PFSK-1 (cell line): ENCODE measurements around the gene JPH4.

Source experiments
- FOXP2 ChIP-seq: optimal IDR thresholded peaks from 2 replicates; pipeline ENCODE3; 2011; ENCODE audit warnings: borderline replicate concordance, control low read depth, inconsistent platforms; ENCODE audit not compliant: insufficient read depth; ENCODE audit errors: extremely low read length, extremely low read depth
- POLR2AphosphoS5 ChIP-seq: IDR thresholded peaks from 2 replicates; pipeline ENCODE4 v1.6.1; 2012; ENCODE audit warnings: low read depth, mild to moderate bottlenecking, control low read depth, low read length, moderate library complexity
- REST ChIP-seq, 2 experiments: IDR thresholded peaks; 2 replicates each; pipeline versions ENCODE4 v1.6.1 to v1.8.0; 2011 to 2012; ENCODE audit warnings: low read depth in 2 of 2, low read length in 2 of 2, control low read depth in 1 of 2, inconsistent platforms in 1 of 2, mild to moderate bottlenecking in 1 of 2, moderate library complexity in 1 of 2; ENCODE audit not compliant: insufficient read depth in 1 of 2
- SIN3A ChIP-seq: IDR thresholded peaks from 2 replicates; pipeline ENCODE4 v1.6.1; 2012; ENCODE audit warnings: mild to moderate bottlenecking, low read length, moderate library complexity, borderline replicate concordance; ENCODE audit not compliant: insufficient read depth
- TAF1 ChIP-seq: IDR thresholded peaks from 2 replicates; pipeline ENCODE4 v1.6.1; 2012; ENCODE audit warnings: low read length, control low read depth, borderline replicate concordance; ENCODE audit not compliant: insufficient read depth

The JPH4 gene

GRCh38 chr14:23536494-23536893, 42.1 kb downstream of the JPH4 start:
- TF ChIP-seq FOXP2 (no peak), REST (IDR thresholded peaks at IDR 0.05; ENCODE audit: insufficient read depth in 1 of 2, low read depth in 2 of 2, low read length in 2 of 2) (no peak), TAF1 (no peak)

- no peak for TF ChIP-seq TAF1
- no peak for TF ChIP-seq REST (IDR thresholded peaks at IDR 0.05; ENCODE audit: insufficient read depth in 1 of 2, low read depth in 2 of 2, low read length in 2 of 2)
- TF ChIP-seq SIN3A: no peak
- TF ChIP-seq POLR2AphosphoS5: no peak
- no peak for TF ChIP-seq FOXP2
Observed at GRCh38 chr14:23535943-23536342, 42.6 kb downstream of the JPH4 start.

GRCh38 chr14:23533652-23534435, 44.7 kb downstream of the JPH4 start:
- no peak for TF ChIP-seq REST (IDR thresholded peaks at IDR 0.05; ENCODE audit: insufficient read depth in 1 of 2, low read depth in 2 of 2, low read length in 2 of 2)

GRCh38 chr14:23532658-23533057, 45.9 kb downstream of the JPH4 start:
- TF ChIP-seq TAF1: no peak
- no peak for TF ChIP-seq POLR2AphosphoS5
- no peak for TF ChIP-seq SIN3A
- TF ChIP-seq REST (IDR thresholded peaks at IDR 0.05; ENCODE audit: insufficient read depth in 1 of 2, low read depth in 2 of 2, low read length in 2 of 2): no peak
- no peak for TF ChIP-seq FOXP2

- TF ChIP-seq FOXP2 (no peak), POLR2AphosphoS5 (no peak), SIN3A (no peak), REST (IDR thresholded peaks at IDR 0.05; ENCODE audit: insufficient read depth in 1 of 2, low read depth in 2 of 2, low read length in 2 of 2) (no peak), TAF1 (no peak)
Observed at GRCh38 chr14:23531391-23531790, 47.2 kb downstream of the JPH4 start.
